Measurements from ENCODE around the gene HYAL2. TPM values are rescaled to one million over a fixed set of nuclear protein-coding genes. Genes with fewer than 3 reads are reported as not detected.

HYAL2 gene
- total and polyA plus RNA-seq, 7 donors: 20.6 to 61.7 (median 27.2) TPM

DNA sequence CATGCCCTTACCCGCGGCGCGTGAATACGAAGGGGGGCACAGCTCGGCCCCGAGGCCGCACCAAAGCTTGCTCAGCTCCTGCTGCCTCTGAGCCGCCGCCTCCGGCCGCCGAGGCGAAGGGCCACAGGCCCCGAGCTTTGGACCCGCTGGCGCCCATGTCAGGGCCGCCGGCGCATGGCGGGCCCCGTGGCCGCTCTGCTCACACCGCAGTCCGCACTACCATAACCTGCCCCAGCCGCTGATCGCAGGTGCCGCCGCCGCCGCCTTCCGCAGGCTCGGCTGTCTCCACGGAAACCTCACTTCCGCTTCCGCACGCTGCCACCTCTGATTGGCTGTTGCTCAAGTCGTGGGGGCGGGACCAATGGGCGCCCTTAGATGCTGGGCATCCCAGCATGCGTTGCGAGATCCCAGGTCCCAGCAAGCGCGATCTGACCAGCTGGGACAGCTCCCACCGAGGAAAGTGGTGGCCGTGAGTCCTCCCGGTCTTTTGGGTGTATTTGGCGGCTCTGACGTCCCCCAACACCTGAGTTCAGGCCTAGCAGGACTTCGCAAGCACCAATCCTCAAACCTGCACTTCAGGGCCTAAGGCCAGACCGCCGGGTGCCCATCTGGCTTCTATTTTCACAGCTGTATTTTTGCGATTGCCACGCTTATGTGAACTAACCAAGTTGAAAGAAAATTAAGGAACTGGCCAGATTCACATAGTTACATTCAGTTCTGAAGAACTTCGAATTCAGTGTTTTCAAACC, 5.6 kb upstream of the HYAL2 start, which contains the start of gene TUSC2:
TSS of gene TUSC2 (minus strand) at position 281 of the 749 bp plus-strand sequence. CDS start at position 157, 124 bp downstream.
- peaks cover 3 to 60% of the 10 kb centered on the region in 2 donors for H3K36me3 ChIP-seq (ENCODE audit: insufficient read depth in 1 of 2, low read depth in 1 of 2)

DNA sequence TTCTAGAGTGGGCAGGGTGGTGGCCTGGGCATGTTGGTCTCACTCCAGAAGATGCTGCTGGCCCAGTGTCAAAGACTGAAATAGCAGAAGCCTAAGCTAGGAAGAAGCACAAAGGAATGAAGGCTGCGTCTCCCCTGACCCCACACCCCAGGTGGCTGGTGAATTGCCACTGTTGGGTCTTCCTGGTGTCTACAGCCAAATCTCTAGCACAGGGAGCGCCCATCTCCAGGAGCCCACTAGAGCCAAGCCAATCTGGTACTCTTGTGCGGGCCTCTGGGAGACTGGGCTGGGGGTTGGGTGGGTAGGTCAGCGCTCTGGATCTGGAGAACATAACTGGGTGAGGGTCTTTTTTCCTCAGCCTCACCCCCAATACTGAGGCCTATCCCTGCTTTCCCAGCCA, 4.6 kb upstream of the HYAL2 start:
- peaks cover 3 to 55% of the 10 kb centered on the region in 2 donors for H3K36me3 ChIP-seq (ENCODE audit: insufficient read depth in 1 of 2, low read depth in 1 of 2)

More for the DNA sequence above, 5.6 kb upstream of the HYAL2 start, which contains the start of gene TUSC2:
- Histone ChIP-seq H3K4me1 (peaks cover 31% of the 10 kb centered on the region), H3K9me3 (no peaks in the 10 kb centered on the region), H3K27me3 (ENCODE audit: insufficient read depth in 3 of 3, low read length in 2 of 3) (no peaks in the 10 kb centered on the region), H3K4me3 (peak within 1 kb of the TSS; percentile 100), H3K27ac (peak within 1 kb of the TSS; percentile 95)
- intact Hi-C loops (cut with DNase I): loop anchor here in 1 of 2 donors (2.0 to 5.0 kb wide), 2 partner anchors 66 to 133 kb away; no protein-coding TSS in a partner anchor
- 1 to 2% (median 1%) methylated on average over 34 to 55 of the region's 55 CpGs for WGBS, 3 donors
- DNase-seq: peak; percentile 98
- ATAC-seq: peak; percentile 92 to 94 (median 93)
- TF ChIP-seq CTCF (IDR thresholded peaks at IDR 0.05): no peak

GRCh38 chr3:50326182-50326541, 3.6 kb upstream of the HYAL2 start:
- 88 to 93% (median 89%) methylated on average over 8 of the region's 8 CpGs for WGBS, 3 donors
- Histone ChIP-seq H3K4me3 (no peak overlapping the region), H3K9me3 (no peaks in the 10 kb centered on the region), H3K27ac (no peak overlapping the region), H3K36me3 (ENCODE audit: insufficient read depth in 1 of 2, low read depth in 1 of 2) (peaks cover 0 to 46% of the 10 kb centered on the region in 2 donors), H3K27me3 (ENCODE audit: insufficient read depth in 3 of 3, low read length in 2 of 3) (no peaks in the 10 kb centered on the region), H3K4me1 (peaks cover 31% of the 10 kb centered on the region)
- no peak for ATAC-seq
- intact Hi-C loops (cut with DNase I): loop anchor here in 1 of 2 donors (5.0 kb wide), 1 partner anchor 64 kb away; no protein-coding TSS in a partner anchor
- no peak for TF ChIP-seq CTCF (IDR thresholded peaks at IDR 0.05)
- peak in 1 of 2 donors; percentile 7 for DNase-seq

More for the DNA sequence above, 4.6 kb upstream of the HYAL2 start:
- no peak for ATAC-seq
- 52 to 63% (median 56%) methylated on average over 4 of the region's 4 CpGs for WGBS, 3 donors
- Histone ChIP-seq H3K4me1 (peaks cover 29% of the 10 kb centered on the region), H3K9me3 (no peaks in the 10 kb centered on the region), H3K4me3 (peak overlapping the region; percentile 100), H3K27ac (peak overlapping the region; percentile 95), H3K27me3 (ENCODE audit: insufficient read depth in 3 of 3, low read length in 2 of 3) (no peaks in the 10 kb centered on the region)
- peak in 1 of 2 donors; percentile 10 for DNase-seq
- intact Hi-C loops (cut with DNase I): loop anchor here in 1 of 2 donors (5.0 kb wide), 1 partner anchor 65 kb away; no protein-coding TSS in a partner anchor
- TF ChIP-seq CTCF (IDR thresholded peaks at IDR 0.05): no peak

- intact Hi-C loops (cut with DNase I): loop anchor here in 1 of 2 donors (5.0 kb wide), 1 partner anchor 63 kb away; no protein-coding TSS in a partner anchor
- TF ChIP-seq CTCF (IDR thresholded peaks at IDR 0.05): no peak
- peak; percentile 7 to 48 for DNase-seq
- Histone ChIP-seq H3K27me3 (ENCODE audit: insufficient read depth in 3 of 3, low read length in 2 of 3) (no peaks in the 10 kb centered on the region), H3K27ac (no peak overlapping the region), H3K4me3 (no peak overlapping the region), H3K36me3 (ENCODE audit: insufficient read depth in 1 of 2, low read depth in 1 of 2) (peaks cover 0 to 40% of the 10 kb centered on the region in 2 donors), H3K4me1 (peaks cover 31% of the 10 kb centered on the region), H3K9me3 (no peaks in the 10 kb centered on the region)
- whole genome bisulfite sequencing, 3 donors: 82 to 89% (median 84%) methylated on average over 11 of the region's 11 CpGs
- no peak for ATAC-seq
Observed at GRCh38 chr3:50325497-50326181, 3.1 kb upstream of the HYAL2 start.

All from psoas muscle (tissue), 8 donors.